Measurements from ENCODE around the gene NT5E.

The NT5E gene

DNA sequence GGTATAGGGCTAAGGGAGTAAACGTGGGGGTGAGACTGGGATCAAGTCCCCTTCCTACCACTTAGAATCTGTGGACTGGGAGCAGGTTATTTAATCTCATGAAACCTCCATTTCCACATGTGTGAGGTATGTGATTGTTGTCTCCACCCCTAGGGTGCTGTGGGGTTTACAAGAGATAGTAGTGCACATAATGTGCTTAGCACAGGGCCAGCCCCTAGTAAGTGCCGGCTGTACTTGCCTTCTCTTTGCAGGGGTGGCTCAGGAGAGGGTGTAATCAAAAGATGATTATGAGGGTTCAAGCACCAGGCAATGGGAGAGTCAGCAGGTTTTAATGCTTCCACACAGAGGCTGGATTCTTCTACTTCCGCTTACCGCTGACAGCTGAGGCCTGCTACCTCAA, 6.9 kb downstream of the NT5E start:
- TF ChIP-seq POLR2AphosphoS5 (IDR thresholded peaks at IDR 0.05; ENCODE audit: low read depth, low read length) (no peak), SIN3A (IDR thresholded peaks at IDR 0.05; ENCODE audit: borderline replicate concordance, insufficient read depth, low read length) (no peak), TAF1 (IDR thresholded peaks at IDR 0.05; ENCODE audit: borderline replicate concordance, insufficient read depth, low read length) (no peak), FOXP2 (optimal IDR thresholded peaks at IDR 0.05; ENCODE audit: borderline replicate concordance, extremely low read depth, extremely low read length, insufficient read depth) (no peak)
- TF ChIP-seq, protein P1, sequence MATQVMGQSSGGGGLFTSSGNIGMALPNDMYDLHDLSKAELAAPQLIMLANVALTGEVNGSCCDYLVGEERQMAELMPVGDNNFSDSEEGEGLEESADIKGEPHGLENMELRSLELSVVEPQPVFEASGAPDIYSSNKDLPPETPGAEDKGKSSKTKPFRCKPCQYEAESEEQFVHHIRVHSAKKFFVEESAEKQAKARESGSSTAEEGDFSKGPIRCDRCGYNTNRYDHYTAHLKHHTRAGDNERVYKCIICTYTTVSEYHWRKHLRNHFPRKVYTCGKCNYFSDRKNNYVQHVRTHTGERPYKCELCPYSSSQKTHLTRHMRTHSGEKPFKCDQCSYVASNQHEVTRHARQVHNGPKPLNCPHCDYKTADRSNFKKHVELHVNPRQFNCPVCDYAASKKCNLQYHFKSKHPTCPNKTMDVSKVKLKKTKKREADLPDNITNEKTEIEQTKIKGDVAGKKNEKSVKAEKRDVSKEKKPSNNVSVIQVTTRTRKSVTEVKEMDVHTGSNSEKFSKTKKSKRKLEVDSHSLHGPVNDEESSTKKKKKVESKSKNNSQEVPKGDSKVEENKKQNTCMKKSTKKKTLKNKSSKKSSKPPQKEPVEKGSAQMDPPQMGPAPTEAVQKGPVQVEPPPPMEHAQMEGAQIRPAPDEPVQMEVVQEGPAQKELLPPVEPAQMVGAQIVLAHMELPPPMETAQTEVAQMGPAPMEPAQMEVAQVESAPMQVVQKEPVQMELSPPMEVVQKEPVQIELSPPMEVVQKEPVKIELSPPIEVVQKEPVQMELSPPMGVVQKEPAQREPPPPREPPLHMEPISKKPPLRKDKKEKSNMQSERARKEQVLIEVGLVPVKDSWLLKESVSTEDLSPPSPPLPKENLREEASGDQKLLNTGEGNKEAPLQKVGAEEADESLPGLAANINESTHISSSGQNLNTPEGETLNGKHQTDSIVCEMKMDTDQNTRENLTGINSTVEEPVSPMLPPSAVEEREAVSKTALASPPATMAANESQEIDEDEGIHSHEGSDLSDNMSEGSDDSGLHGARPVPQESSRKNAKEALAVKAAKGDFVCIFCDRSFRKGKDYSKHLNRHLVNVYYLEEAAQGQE (IDR thresholded peaks at IDR 0.05; ENCODE audit: insufficient read depth in 1 of 2, low read depth in 2 of 2, low read length in 2 of 2) = no peak

DNA sequence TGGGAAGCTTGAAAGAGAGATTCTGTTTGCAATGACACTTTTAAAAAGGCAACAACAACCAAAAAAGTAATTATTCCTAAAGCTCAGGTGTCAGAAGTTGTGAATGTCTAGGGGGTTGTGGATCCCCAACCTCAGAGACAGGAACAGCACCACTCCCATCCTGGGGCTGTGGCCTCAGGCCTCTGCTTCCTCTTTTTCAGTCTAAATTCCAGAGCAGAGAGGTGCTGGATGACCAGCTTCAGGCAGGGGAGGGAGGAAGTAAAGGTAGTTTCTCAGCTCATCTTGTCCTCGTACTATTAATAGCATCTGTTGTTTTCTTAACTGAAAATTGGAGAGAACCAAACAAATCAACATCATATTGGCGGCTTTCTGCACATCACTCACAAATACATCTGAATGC, 8.3 kb downstream of the NT5E start:
- no peak for TF ChIP-seq POLR2AphosphoS5 (IDR thresholded peaks at IDR 0.05; ENCODE audit: low read depth, low read length)
- TF ChIP-seq, protein P1 (IDR thresholded peaks at IDR 0.05; ENCODE audit: insufficient read depth in 1 of 2, low read depth in 2 of 2, low read length in 2 of 2) = no peak
- TF ChIP-seq TAF1 (IDR thresholded peaks at IDR 0.05; ENCODE audit: borderline replicate concordance, insufficient read depth, low read length) = no peak
- TF ChIP-seq FOXP2 (optimal IDR thresholded peaks at IDR 0.05; ENCODE audit: borderline replicate concordance, extremely low read depth, extremely low read length, insufficient read depth) = no peak
- TF ChIP-seq SIN3A (IDR thresholded peaks at IDR 0.05; ENCODE audit: borderline replicate concordance, insufficient read depth, low read length) = no peak

- TF ChIP-seq SIN3A (IDR thresholded peaks at IDR 0.05; ENCODE audit: borderline replicate concordance, insufficient read depth, low read length) = no peak
- no peak for TF ChIP-seq TAF1 (IDR thresholded peaks at IDR 0.05; ENCODE audit: borderline replicate concordance, insufficient read depth, low read length)
- TF ChIP-seq, protein P1 (IDR thresholded peaks at IDR 0.05; ENCODE audit: insufficient read depth in 1 of 2, low read depth in 2 of 2, low read length in 2 of 2) = no peak
- TF ChIP-seq POLR2AphosphoS5 (IDR thresholded peaks at IDR 0.05; ENCODE audit: low read depth, low read length) = no peak
- no peak for TF ChIP-seq FOXP2 (optimal IDR thresholded peaks at IDR 0.05; ENCODE audit: borderline replicate concordance, extremely low read depth, extremely low read length, insufficient read depth)
These were observed 8.9 kb downstream of the NT5E start for GRCh38 chr6:85458782-85459181.

DNA sequence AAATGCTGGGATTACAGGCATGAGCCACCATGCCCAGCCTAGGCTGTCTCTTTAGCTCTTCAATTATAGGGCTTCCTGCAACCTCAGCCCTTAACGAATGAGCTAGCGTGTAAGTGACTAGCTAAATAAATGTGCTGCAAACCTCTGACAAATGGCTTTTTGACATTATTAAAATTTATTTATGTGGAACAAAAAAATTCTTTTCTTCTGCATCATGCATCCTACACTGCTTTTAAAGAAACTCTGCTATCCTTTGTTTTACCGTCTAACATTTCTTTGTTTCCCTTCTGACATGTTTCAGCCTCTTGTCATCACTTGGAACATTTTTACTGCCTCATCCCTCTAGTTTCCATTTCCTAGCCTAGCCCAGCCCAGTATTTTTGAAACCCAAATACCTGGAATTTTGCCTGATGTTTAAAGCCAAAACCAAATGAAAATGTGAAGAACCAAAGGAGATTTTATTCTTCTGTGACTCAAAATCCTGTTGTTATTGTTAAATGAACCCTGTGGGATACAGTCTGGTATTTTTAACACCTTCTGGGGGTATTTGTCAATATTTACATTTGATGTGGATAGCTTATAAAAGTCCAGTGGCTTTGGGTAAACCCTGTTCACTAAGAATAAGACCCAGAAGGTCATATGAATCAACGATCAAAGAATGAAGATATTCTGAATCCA, 9.5 kb downstream of the NT5E start:
- TF ChIP-seq TAF1 (IDR thresholded peaks at IDR 0.05; ENCODE audit: borderline replicate concordance, insufficient read depth, low read length) (no peak), FOXP2 (optimal IDR thresholded peaks at IDR 0.05; ENCODE audit: borderline replicate concordance, extremely low read depth, extremely low read length, insufficient read depth) (no peak), SIN3A (IDR thresholded peaks at IDR 0.05; ENCODE audit: borderline replicate concordance, insufficient read depth, low read length) (no peak), POLR2AphosphoS5 (IDR thresholded peaks at IDR 0.05; ENCODE audit: low read depth, low read length) (no peak)
- TF ChIP-seq, protein P1 (IDR thresholded peaks at IDR 0.05; ENCODE audit: insufficient read depth in 1 of 2, low read depth in 2 of 2, low read length in 2 of 2) = no peak

Data from PFSK-1 (cell line).